ENCODE results near the gene IPPK.

DNA sequence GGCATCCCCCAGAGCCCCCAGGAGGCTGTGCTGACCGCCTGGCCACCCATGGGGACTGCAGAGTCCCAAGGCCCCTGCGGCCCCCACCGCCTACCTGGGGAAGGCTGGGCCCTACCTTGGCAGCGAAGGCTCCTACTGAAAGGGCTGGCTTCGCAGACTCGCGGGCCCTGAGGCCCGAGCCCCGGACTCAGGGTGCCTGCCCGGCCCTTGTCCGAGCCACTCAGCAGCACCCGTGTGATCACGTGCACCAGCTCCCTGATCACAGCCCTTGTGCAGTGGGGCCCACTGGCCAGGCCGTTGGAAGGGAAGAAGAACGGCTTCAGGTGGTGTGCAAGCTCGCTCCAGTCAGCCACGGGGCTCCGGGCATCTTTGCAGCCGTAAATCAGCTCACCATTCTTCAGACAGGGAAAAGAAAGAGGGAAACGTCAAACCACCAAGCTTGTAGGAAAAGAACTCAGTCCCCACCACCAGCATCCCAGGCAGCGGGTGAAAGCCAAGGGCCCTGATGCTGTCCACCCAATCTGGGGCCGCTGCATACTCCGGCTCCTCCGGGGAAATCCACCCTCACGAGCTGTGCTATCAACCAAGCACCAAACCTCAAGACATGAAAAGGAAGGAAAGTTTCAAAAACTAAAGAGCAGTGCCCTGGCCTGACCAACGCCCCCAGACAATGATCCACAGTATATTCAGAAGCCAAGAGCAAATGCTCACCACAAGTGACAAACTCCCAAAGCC lies 31.9 kb downstream of the IPPK start:
- TF ChIP-seq CTCF (conservative IDR thresholded peaks at IDR 0.05 in 1 of 2, IDR thresholded peaks at IDR 0.05 in 1 of 2; ENCODE audit: extremely low read depth in 1 of 2, insufficient read depth in 1 of 2, low read depth in 1 of 2, low read length in 2 of 2) = no peak
- TF ChIP-seq EZH2 (IDR thresholded peaks at IDR 0.05; ENCODE audit: borderline replicate concordance, low read length) = no peak
